Stimulated activated CD4-positive, alpha-beta T cell treated with anti-CD3 and anti-CD28 coated beads, Interleukin-2, amount 100 ng/mL, for 48 hours (primary cell): Measurements from ENCODE around the gene TRNP1.

Source experiments
- DNase-seq, 2 donors: peaks; one replicate each; pipeline ENCODE4 v3.0.0-alpha.2; 2020

The TRNP1 gene

GRCh38 chr1:27003745-27004470, 10.4 kb downstream of the TRNP1 start:
- DNase-seq, result no peak

- no peak for DNase-seq
These were observed 11.1 kb downstream of the TRNP1 start for GRCh38 chr1:27004471-27005165.

GRCh38 chr1:27005166-27005530, 11.7 kb downstream of the TRNP1 start:
- no peak for DNase-seq

GRCh38 chr1:27005648-27006496, 12.4 kb downstream of the TRNP1 start:
- no peak for DNase-seq

GRCh38 chr1:27006683-27007082, 13.2 kb downstream of the TRNP1 start:
- DNase-seq, result no peak

GRCh38 chr1:27007909-27008582, 14.6 kb downstream of the TRNP1 start:
- DNase-seq, result no peak

- DNase-seq, result no peak
These were observed 16.2 kb downstream of the TRNP1 start for GRCh38 chr1:27009601-27010197.

- no peak for DNase-seq
These were observed 16.9 kb downstream of the TRNP1 start for GRCh38 chr1:27010226-27010994.

- DNase-seq, result no peak
These were observed 17.7 kb downstream of the TRNP1 start for GRCh38 chr1:27011058-27011764.

GRCh38 chr1:27011976-27012563, 18.6 kb downstream of the TRNP1 start:
- no peak for DNase-seq

- DNase-seq, result no peak
These were observed 21.8 kb downstream of the TRNP1 start for GRCh38 chr1:27015260-27015659.

- DNase-seq, result no peak
These were observed 22.9 kb downstream of the TRNP1 start for GRCh38 chr1:27016376-27016775.

- no peak for DNase-seq
These were observed 23.7 kb downstream of the TRNP1 start for GRCh38 chr1:27017207-27017606.

- DNase-seq, result no peak
These were observed 24.8 kb downstream of the TRNP1 start for GRCh38 chr1:27018316-27018715.

- no peak for DNase-seq
These were observed 28.0 kb downstream of the TRNP1 start for GRCh38 chr1:27021354-27022031.

GRCh38 chr1:27025718-27026117, 32.2 kb downstream of the TRNP1 start:
- no peak for DNase-seq

GRCh38 chr1:27026621-27027574, 33.4 kb downstream of the TRNP1 start:
- no peak for DNase-seq

- no peak for DNase-seq
These were observed 34.2 kb downstream of the TRNP1 start for GRCh38 chr1:27027575-27028250.
